Measurements from ENCODE around the gene DCAF10.
"Not testable (repeated sequence)": the region's sequence is repeated elsewhere in the genome, so short reads cannot be mapped to it uniquely, and the experiment has no call there.

DCAF10 gene

DNA sequence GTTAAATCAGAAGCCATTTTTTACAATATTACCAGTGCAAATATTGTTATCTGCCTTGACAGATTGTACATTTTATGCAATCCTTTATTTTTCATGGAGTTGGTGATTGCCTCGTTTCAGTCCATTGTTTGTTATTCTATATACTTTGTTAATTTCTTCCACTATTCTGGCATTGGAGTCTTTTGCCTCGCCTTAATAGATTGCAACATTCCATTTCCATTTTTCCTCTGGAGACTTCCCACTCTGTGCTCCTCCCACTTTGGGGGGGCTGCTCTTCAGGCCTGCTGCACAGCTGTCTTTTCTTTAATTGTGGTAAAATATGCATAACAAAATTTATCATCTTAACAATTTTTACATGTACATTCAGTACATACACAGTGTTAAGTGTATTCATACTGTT, 4.4 kb upstream of the DCAF10 start:
- FAIRE-seq: no peak

DNA sequence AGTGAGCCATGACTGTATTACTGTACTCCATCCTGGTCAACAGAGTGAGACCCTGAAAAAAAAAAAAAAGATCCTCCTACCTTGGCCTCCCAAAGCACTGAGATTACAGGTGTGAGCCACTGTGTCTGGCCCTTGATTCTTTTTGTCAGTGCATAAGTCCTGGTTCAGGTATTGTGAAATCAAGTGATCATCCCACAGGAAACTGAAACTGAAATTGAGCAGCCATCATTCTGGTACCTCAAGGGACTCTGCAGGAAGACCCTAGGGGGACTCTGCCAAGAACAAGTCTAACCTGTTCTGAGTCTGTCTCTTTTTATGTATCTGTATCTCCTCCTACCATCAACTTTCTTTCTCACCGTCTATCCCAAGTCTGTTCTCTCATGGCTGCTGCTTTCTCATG, 1.9 kb upstream of the DCAF10 start:
- no peak for FAIRE-seq

DNA sequence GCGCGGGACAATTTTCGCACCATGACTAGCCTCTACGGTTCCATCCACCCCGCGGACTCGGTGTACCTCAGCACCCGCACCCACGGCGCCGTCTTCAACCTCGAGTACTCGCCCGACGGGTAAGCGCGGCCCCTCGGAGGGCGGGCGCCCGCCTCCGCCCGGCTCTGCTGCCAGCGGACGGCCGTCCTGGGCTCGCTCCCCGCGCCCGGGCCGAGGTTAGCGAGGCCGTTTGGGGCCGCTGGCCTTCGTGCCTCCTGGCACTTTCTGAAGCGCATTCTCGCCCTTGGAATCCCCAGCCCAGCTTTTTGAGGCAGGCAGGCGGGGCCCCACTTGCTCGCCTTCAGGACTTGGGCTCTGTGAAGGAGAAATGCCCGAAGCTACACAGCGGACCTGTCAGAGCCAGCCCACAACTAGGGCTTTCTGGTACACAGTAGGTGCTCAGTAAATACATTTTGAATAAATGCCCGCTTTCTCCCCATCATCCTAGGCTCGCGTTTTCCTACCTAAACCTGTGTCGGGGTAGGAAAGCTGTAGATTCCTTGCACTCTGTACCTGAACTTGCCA, 772 bp downstream of the DCAF10 start:
- no peak for FAIRE-seq

DNA sequence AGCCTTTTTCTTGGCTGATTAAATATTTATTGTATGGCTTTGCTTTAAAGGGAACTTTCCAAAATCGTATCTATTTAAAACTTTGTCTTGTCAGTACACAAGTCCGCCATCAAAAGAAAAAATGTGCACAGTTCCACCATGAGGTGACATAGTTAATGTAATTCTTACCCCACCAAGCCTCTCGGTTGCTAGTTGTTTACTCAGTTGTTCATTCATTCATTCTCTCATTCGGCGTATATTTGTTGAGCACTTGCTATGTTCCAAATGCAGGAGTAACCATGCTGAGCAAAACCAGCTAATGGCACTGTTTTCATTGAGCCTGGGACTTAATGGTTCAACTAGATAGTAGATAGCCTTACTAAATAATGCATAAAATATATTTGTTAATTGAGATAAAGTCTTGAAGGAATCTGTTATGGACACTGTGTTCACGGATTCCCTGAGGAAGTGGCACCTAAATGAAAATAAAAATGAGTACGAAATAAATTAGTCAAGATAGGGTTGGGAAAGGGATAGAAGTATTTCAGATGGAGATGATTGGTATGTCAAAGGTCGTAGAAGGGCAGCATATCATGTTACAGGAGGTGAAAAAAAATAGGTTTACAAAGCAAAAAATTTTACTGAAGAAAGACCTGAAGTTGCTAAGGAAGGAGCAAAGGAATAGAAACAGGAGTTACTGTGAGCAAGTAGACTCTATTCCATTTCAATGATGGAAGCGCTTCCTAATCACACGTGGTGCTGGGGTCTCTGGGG, 1.5 kb downstream of the DCAF10 start:
- FAIRE-seq: no peak

DNA sequence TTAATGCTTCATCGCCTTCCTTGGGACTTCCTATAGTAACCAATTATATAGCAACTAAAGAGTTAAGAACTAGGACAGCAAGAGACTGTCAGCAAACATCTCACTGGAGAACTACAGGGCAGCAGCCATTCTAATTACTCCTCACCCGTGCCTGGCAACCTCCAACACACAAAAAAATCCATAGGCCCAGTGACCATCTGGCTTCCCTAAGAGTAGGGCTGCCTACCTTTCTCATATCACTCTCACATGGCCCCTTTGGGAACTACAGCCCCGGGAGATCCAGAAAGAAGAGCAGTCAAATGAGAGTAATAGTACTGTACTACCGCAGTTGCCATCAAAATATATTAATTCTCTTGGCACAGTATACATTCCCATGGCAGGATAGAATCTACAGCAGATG, 5.7 kb downstream of the DCAF10 start:
- FAIRE-seq: no peak

DNA sequence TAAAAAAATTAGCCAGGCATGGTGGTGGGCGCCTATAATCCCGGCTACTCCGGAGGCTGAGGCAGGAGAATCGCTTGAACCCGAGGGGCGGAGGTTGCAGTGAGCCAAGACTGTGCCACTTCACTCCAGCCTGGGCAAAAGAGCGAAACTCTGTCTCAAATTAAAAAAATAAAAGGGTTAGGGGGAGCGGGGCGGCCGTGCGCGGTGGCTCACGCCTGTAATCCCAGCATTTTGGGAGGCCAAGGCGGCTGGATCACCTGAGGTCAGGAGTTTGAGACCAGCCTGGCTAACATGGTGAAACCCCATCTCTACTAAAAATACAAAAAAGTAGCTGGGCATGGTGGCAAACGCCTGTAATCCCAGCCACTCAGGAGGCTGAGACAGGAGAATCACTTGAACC, 9.1 kb downstream of the DCAF10 start:
- FAIRE-seq: not testable (repeated sequence)

DNA sequence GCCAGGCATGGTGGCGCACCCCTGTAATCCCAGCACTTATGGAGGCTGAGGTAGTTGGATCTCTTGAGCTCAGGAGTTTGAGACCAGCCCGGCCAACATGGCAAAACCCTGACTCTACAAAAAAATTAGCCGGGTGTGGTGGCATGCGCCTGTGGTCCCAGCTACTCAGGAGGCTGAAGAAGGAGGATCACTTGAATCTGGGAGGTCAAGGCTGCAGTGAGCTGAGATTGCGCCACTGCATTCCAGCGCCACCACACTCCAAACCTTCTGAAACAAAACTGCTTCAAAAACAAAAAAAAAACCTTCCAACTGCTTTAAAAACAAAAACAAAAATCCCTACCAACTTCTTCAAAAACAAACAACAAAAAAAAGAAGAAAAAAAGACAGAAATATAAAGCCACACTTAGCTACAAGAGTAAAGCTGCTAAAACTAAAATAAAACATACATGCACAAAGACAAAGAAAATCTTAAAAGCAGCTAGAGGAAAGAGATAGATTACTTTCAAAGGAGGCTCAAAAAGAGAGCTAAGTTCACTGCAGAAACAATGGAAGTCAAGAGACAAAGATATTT, 11.4 kb downstream of the DCAF10 start:
- FAIRE-seq: no peak

DNA sequence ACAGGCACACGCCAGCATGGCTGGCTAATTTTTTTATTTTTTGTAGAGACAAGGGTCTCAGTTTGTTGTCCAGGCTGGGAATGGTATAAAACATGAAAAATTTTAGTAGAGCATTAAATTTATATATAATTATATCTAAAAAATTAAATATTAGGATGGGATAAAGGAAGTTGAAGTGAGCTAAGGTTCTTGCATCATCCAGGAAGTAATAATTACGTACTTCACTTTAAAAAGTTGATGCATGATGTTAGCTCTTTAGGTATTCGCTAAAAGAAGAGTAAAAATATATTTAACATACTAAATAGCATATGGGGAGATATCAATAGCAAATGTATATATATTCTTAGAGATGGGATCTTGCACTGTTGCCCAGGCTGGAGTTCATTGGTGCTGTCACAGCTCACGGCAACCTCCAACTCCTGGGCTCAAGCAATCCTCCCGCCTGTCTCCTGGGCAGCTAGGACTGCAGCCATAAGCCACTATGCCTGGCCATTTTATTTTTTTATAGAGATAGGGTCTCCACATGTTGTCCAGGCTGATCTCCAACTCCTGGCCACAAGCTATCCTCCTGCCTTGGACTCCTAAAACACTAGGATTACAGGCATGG, 12.3 kb downstream of the DCAF10 start:
- FAIRE-seq: no peak

DNA sequence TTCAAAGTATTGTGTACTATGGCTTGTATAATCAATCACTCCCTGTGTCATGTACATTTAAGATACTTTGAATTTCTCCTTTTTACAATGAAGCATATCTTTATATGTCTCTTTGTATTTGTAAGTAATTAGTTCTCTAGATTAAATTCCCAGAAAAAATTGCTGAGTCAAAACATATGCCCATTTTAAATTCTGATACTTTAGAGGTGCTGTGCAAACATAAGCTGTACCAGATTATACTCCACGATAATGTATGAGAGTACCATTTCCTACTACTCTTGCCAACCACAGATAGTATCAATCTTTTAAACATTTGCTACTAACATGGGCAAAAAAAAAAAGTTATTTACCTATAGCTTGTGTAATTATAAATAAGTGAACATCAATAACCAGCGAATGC, 18.3 kb downstream of the DCAF10 start:
- no peak for FAIRE-seq

DNA sequence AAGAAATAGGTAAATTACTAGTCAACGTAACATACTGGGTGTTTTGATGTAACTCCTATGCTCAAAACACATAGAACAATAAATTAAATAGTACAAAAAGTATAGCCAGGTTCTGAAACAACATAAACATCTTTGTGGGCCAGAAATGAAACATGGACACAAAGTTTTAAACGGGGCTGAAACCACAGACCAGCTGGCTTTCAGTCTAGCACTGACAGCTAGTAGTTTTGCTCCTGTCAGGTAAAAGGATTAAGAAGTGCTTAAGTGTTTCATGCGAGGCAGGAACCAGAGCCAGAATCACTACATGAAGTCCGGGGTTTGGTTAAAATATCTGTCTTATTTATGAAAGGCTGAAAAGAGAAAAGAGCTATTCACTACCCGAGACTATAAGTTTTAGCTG, 19.5 kb downstream of the DCAF10 start:
- no peak for FAIRE-seq

DNA sequence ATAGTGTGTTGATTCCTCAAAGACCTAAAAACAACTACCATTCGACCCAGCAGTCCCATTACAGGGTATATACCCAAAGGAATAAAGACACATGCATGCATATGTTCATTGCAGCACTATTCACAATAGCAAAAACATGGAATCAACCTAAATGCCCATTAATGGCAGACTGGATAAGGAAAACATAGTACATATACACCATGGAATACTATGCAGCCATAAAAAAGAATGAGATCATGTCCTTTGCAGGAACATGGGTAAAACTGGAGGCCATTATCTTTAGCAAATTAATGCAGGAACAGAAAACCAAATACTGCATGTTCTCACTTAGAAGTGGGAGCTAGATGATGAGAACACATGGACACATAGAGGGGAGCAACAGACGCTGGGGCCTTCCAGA, 24.6 kb downstream of the DCAF10 start:
- FAIRE-seq: not testable (repeated sequence)

DNA sequence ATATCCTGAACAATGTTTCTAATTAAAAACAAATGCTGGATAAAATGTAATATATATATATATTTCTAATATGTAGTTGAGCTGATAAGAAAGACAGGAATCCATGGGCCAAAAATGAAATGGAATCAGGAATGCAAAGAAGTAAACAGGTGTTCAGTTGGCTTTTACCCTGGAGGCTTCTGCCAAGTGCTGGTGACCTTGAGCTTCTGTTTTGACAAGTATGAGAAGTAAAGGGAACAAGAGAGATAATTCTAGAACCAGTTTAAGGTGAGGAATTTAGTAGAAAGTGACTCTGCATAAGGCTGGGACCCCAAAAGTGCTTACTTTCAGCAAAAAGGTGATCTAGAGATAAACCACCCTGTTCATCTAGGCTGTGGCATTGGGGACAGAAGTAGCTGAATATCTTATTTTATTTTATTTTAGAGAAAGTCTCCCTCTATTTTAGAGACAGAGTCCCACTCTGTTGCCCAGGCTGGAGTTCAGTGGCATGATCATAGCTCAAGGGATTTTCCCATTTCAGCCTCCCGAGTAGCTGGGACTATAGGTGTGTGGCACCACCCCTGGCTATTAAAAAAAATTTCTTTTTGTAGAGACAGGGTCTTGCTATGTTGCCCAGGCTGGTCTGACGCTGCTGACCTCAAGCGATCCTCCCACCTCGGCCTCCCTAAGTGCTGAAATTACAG, 27.0 kb downstream of the DCAF10 start:
- FAIRE-seq: no peak

DNA sequence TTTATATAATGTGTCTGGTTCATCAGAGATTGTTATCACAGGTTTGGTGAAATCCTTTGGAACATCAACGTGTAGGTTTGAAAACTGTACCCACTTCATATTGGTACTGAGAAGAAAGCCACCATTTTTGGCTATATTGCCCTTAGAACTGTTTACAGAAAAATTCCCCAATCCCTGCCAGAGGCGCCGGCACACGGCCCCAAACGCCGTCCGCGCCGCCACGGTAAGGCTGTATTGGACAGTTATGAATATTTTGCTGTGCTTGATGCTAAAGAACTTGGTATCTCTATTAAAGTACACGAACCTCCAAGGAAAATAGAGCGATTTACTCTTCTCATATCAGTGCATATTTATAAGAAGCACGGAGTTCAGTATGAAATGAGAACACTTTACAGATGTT, 35.2 kb downstream of the DCAF10 start:
- no peak for FAIRE-seq

DNA sequence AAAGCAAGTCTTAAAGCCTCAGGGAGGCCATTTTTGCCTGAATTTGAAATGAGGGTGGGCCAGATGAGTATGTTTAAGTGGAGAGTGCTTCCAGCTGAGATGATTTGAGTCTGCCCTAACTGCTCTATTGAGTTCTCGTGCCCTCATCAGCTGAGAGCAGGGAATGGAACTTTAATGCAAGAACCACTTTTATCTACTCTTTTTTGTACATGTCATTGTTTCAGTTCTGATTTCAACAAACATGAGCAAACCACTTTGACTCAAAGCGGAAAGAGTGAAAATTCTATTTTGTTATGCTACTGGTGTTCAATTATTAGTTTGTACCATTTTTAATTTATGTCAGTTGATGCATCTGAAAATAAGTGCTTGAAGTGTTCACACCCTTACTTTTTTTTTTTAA, 35.8 kb downstream of the DCAF10 start:
- no peak for FAIRE-seq

DNA sequence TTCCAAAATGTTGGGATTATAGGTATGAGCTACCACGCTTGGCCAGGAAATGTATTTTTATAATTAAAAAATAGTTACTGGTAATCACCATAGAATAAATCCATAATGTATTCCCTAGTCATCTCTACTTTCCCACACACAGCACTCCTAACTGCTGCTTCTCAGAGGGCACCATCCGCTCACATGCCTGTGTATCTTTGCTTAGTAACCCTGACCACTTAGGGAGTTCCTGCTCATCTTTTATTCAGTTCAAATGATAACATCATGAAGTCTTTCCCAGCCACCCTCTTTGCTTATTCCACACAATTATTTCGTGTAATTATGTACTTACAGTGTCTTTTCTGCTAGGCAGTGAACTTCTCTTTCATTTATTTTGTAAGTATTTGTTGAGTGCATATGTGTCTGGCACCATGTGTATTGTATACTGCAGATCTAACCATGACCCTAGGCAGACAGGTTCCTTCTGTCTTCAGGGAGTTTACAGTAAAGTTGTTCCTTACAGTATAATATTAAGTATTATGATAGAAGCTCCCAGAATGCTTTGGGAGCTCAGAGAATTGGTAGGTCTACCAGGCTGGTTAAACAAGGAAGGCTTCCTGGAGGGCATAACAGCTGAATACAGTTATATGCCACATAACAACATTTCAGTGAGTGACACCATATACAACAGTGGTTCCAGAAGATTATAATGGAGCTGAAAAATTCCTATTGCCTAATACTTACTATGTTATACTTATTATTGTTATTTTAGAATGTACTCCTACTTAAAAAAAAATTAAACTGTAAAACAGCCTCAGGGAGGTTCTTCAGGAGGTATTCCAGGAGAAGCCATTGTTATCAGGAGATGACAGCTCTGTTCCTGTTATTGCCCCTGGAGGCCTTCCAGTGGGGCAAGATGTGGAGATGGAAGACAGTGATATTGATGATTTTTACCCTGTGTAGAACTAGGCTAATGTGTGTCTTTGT, 39.2 kb downstream of the DCAF10 start:
- no peak for FAIRE-seq

DNA sequence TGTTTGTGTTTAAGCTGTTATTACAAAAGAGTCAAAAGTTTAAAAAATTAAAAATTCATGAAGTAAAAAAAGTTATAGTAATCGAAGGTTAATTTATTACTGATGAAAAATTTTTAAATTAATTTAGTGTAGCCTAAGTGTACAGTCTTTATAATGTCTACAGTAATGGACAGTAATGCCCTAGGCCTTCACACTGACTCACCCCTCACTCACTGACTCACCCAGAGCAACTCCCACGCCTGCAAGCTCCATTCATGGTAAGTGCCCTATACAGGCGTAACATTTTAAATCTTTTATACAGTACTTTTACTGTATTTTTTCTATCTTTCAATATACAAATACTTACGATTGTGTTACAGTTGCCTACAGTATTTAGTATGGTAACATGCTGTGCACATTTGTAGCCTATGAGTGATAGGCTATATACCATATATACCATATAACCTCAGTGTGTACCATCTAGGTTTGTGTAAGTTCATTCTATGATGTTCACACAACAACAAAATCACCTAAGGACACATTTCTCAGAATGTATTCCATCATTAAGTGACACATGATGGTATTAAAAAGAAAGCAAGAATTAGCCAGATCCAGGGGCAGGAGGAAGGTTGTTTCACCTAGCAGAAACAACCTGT, 40.1 kb downstream of the DCAF10 start:
- peak; percentile 80 for FAIRE-seq

DNA sequence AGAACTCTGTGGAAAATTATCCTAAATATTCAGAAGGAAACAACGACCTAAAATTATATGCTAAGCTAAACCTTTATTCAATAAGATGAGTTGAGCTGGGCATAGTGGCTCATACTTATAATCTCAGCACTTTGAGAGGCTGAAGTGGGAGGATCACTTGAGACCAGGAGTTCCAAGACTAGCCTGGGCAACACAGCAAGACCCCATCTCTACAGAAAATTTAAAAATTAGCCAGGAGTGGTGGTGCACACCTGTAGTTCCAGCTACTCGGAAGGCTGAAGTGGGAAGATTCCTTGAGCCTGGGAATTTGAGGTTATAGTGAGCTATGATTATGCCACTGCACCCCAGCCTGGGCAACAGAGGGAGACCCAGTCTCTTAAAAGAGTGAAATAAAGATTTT, 51.6 kb downstream of the DCAF10 start:
- FAIRE-seq: no peak

DNA sequence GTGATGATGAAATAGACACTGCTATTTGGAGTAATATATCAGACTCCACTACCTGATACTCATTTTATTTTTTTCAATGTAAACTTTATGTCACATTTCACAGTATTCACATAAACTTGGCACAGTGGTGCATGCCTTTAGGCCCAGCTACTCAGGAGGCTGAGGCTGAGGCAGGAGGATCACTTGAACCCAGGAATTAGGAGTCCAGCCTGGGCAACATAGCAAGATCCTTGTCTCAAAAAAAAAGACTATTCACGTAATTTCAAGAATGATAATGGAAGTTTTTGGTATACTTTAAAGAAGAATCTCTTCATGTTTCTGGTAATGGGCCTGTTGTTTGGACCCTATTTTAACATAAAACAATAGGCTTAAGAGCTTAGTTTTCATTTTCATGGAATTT, 56.0 kb downstream of the DCAF10 start:
- FAIRE-seq: no peak

DNA sequence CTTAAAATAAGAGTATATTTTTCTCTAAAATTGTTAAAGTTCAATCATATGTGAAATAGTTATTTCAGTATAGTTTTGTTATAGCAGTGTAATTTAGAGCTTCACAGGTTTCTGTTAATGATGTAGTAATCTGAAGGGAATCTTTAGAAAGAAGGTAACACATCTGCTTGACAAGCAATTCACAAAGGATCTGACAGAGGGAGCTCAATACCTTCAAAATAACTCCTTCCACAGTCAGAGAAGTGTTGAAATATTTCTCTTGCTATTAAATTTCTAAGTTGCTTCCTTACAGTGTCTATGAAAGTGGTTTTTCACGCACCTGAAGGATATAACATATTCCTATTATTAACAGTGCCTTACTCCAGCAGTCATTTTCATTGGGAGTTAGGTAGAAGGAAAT, 58.4 kb downstream of the DCAF10 start:
- no peak for FAIRE-seq

DNA sequence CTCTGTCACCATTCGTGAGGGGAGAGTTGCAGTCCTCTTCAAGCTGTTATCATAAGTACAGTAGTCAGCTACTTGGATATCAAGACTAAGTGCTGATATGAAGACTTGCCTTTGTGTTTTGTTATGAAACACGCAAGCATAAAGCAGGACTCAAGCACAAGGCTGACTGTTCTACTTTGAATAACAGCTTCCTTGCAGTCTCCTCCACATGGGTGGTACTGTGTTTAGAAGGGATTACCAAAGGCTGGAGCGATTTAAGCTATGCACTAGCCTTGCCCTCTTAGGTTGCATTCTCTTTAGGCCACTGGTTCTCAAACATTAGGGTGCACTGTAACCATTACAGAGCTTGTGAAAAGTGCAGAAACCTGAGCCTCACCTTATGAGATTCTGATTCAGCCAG, 61.9 kb downstream of the DCAF10 start:
- no peak for FAIRE-seq

DNA sequence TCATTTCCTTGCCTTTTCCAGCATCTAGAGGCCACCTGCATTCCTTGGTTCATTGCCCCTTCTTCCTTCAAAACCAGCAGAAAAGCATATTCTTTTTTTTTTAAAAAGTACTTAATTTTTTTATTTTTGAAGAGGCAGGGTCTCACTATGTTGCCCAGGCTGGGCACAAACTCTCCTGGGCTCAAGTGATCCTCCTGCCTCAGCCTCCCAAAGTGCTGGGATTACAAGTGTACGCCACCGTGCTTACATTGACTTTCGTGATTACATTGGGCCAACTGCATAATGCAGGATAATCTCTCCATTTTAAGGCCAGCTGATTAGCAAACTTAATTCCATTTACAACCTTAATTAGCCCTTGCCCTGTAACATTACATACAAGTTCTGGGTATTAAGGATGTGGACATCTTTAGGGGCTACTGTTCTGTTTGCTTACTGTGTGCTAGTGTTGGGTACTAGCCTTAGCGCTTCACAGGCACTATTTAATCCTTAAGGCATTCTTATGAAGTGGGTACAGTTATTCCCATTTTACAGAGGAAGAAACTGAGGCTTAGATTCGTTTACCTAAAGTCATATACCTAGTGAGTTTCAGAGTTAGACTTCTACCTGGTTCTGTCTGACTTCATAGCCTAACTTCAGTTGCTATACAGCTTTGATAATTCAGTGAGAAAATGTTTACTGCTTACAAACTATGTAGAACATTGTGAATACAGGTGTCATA, 69.6 kb downstream of the DCAF10 start:
- no peak for FAIRE-seq
